GM12891 (cell line): ENCODE data around the gene USP17L11. TPM values are rescaled to one million over a fixed set of nuclear protein-coding genes. Genes with fewer than 3 reads are reported as not detected.
"Not testable (repeated sequence)": the region's sequence is repeated elsewhere in the genome, so short reads cannot be mapped to it uniquely, and the experiment has no call there.

ENCODE experiments used
- DNase-seq: peaks from one replicate; pipeline ENCODE4 v3.0.0; 2011; ENCODE audit warnings: low spot score; ENCODE audit not compliant: insufficient read length
- FAIRE-seq: peaks from 2 replicates; lab custom pipeline; 2011; peaks lifted over from hg19 to GRCh38; lab: Jason Lieb, UNC
- polyA plus RNA-seq: library from polyadenylated mRNA; unstranded; fragments of >200 nt; gene quantifications from one replicate; pipeline ENCODE4 v1.2.1, GENCODE V29; 2012; ENCODE audit warnings: low read depth, missing spikeins, inconsistent platforms; ENCODE audit not compliant: missing spikeins

Gene USP17L11, protein sequence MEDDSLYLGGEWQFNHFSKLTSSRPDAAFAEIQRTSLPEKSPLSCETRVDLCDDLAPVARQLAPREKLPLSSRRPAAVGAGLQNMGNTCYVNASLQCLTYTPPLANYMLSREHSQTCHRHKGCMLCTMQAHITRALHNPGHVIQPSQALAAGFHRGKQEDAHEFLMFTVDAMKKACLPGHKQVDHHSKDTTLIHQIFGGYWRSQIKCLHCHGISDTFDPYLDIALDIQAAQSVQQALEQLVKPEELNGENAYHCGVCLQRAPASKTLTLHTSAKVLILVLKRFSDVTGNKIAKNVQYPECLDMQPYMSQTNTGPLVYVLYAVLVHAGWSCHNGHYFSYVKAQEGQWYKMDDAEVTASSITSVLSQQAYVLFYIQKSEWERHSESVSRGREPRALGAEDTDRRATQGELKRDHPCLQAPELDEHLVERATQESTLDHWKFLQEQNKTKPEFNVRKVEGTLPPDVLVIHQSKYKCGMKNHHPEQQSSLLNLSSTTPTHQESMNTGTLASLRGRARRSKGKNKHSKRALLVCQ
- polyA plus RNA-seq = 0.31 TPM

GRCh38 chr4:9215105-9215504 is at the start of gene USP17L11:
Gene USP17L11, plus strand, starts transcription at chr4:9215405. Its CDS starts 0 bp downstream, at chr4:9215405.
- DNase-seq, FAIRE-seq: not testable (repeated sequence)

GRCh38 chr4:9165990-9166389 is 49.2 kb upstream of the USP17L11 start:
- not testable (repeated sequence) for FAIRE-seq, DNase-seq

GRCh38 chr4:9169791-9170459 is 45.3 kb upstream of the USP17L11 start, which contains the start of gene FAM90A26:
Gene FAM90A26, plus strand, starts transcription at chr4:9170409. Its CDS starts 2,764 bp downstream, at chr4:9173173.
- not testable (repeated sequence) for DNase-seq, FAIRE-seq

DNA sequence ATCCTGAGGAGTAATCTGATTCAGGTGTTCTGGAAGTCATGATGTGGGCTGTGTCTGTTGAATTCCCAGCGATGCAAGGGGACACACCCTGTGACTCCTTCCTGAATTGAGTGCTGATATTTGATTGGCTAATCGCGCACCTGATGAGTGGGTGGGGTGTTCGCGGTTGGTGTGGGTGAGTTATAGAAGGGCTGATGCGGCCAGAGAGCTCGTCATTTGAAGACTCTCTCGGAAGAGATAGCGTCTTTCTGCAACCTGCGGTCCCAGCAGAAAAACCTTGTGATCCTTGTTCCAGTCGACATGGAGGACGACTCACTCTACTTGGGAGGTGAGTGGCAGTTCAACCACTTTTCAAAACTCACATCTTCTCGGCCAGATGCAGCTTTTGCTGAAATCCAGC is 4.8 kb upstream of the USP17L11 start, which contains the start of gene USP17L10:
Gene USP17L10 (plus strand): TSS at position 301 of the 400 bp plus-strand sequence. CDS start 0 bp downstream, at position 301.
- not testable (repeated sequence) for DNase-seq, FAIRE-seq

GRCh38 chr4:9214701-9215100 is 504 bp upstream of the USP17L11 start:
- FAIRE-seq, DNase-seq: not testable (repeated sequence)

- FAIRE-seq, DNase-seq: not testable (repeated sequence)
Observed at GRCh38 chr4:9219852-9220251, 4.6 kb downstream of the USP17L11 start, which contains the start of gene USP17L12. Gene USP17L12, plus strand, starts transcription at chr4:9220152. Its CDS starts 0 bp downstream, at chr4:9220152.

DNA sequence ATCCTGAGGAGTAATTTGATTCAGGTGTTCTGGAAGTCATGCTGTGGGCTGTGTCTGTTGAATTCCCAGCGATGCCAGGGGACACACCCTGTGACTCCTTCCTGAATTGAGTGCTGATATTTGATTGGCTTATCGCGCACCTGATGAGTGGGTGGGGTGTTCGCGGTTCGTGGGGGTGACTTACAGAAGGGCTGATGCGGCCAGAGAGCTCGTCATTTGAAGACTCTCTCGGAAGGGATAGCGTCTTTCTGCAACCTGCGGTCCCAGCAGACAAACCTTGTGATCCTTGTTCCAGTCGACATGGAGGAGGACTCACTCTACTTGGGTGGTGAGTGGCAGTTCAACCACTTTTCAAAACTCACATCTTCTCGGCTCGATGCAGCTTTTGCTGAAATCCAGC is 9.4 kb downstream of the USP17L11 start, which contains the start of gene USP17L13:
Gene USP17L13 (plus strand): TSS at position 301 of the 400 bp plus-strand sequence. CDS start 0 bp downstream, at position 301.
- FAIRE-seq, DNase-seq: not testable (repeated sequence)

DNA sequence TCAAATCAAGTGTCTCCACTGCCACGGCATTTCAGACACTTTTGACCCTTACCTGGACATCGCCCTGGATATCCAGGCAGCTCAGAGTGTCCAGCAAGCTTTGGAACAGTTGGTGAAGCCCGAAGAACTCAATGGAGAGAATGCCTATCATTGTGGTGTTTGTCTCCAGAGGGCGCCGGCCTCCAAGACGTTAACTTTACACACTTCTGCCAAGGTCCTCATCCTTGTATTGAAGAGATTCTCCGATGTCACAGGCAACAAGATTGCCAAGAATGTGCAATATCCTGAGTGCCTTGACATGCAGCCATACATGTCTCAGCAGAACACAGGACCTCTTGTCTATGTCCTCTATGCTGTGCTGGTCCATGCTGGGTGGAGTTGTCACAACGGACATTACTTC is 15.0 kb downstream of the USP17L11 start:
- FAIRE-seq = not testable (repeated sequence)

DNA sequence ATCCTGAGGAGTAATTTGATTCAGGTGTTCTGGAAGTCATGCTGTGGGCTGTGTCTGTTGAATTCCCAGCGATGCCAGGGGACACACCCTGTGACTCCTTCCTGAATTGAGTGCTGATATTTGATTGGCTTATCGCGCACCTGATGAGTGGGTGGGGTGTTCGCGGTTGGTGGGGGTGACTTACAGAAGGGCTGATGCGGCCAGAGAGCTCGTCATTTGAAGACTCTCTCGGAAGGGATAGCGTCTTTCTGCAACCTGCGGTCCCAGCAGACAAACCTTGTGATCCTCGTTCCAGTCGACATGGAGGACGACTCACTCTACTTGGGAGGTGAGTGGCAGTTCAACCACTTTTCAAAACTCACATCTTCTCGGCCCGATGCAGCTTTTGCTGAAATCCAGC is 18.9 kb downstream of the USP17L11 start, which contains the start of gene USP17L15:
Gene USP17L15 (plus strand): TSS at position 301 of the 400 bp plus-strand sequence. CDS start 0 bp downstream, at position 301.
- not testable (repeated sequence) for DNase-seq, FAIRE-seq

More for the DNA sequence above, 15.0 kb downstream of the USP17L11 start:
- not testable (repeated sequence) for DNase-seq

- FAIRE-seq, DNase-seq: not testable (repeated sequence)
Observed at GRCh38 chr4:9238461-9238860, 23.3 kb downstream of the USP17L11 start.

DNA sequence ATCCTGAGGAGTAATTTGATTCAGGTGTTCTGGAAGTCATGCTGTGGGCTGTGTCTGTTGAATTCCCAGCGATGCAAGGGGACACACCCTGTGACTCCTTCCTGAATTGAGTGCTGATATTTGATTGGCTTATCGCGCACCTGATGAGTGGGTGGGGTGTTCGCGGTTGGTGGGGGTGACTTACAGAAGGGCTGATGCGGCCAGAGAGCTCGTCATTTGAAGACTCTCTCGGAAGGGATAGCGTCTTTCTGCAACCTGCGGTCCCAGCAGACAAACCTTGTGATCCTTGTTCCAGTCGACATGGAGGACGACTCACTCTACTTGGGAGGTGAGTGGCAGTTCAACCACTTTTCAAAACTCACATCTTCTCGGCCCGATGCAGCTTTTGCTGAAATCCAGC is 28.4 kb downstream of the USP17L11 start, which contains the start of gene USP17L17:
Gene USP17L17 (plus strand): TSS at position 301 of the 400 bp plus-strand sequence. CDS start 0 bp downstream, at position 301.
- DNase-seq = not testable (repeated sequence)

DNA sequence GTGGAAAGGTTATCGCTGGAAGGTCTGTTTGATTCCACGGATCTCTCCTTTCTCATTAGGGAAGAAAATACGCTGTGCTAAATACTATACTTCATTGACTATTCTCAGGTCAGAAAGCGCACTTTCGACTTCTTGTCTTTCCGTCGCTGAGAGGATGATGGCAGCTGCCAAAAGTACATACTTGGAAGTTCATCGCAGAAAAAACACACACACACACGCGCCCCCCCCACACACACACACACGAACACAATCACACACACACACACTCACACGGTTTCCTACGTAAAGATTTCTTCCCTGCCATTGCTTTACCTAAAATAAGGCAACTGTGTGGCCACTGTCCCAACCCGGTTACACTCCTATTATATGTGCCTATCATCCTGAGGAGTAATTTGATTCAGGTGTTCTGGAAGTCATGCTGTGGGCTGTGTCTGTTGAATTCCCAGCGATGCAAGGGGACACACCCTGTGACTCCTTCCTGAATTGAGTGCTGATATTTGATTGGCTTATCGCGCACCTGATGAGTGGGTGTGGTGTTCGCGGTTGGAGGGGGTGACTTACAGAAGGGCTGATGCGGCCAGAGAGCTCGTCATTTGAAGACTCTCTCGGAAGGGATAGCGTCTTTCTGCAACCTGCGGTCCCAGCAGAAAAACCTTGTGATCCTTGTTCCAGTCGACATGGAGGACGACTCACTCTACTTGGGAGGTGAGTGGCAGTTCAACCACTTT is 32.9 kb downstream of the USP17L11 start, which contains the start of gene USP17L18:
Gene USP17L18 (plus strand): TSS at position 678 of the 728 bp plus-strand sequence. CDS start 0 bp downstream, at position 678.
- DNase-seq, FAIRE-seq: not testable (repeated sequence)

More for the DNA sequence above, 28.4 kb downstream of the USP17L11 start, which contains the start of gene USP17L17:
- FAIRE-seq = not testable (repeated sequence)

GRCh38 chr4:9253078-9253477 is 37.9 kb downstream of the USP17L11 start, which contains the start of gene USP17L19:
Gene USP17L19, plus strand, starts transcription at chr4:9253378. Its CDS starts 0 bp downstream, at chr4:9253378.
- not testable (repeated sequence) for DNase-seq, FAIRE-seq

- not testable (repeated sequence) for DNase-seq, FAIRE-seq
Observed at GRCh38 chr4:9257824-9258223, 42.6 kb downstream of the USP17L11 start, which contains the start of gene USP17L20. Gene USP17L20, plus strand, starts transcription at chr4:9258124. Its CDS starts 0 bp downstream, at chr4:9258124.

- not testable (repeated sequence) for FAIRE-seq, DNase-seq
Observed at GRCh38 chr4:9262572-9262971, 47.4 kb downstream of the USP17L11 start, which contains the start of gene USP17L21. Gene USP17L21, plus strand, starts transcription at chr4:9262872. Its CDS starts 0 bp downstream, at chr4:9262872.
